GM18498 (cell line): ENCODE measurements around the gene LYG1.
"Not testable (repeated sequence)": the region's sequence is repeated elsewhere in the genome, so short reads cannot be mapped to it uniquely, and the experiment has no call there.

Source experiments
- ATAC-seq: cut with Tn5 transposase; IDR thresholded peaks from one replicate; pipeline ENCODE4 v1.9.1; 2021; ENCODE audit warnings: mild to moderate bottlenecking, moderate library complexity; ENCODE audit not compliant: unreplicated experiment

LYG1 gene

GRCh38 chr2:99278195-99278765, 22.7 kb downstream of the LYG1 start:
- ATAC-seq: not testable (repeated sequence)

DNA sequence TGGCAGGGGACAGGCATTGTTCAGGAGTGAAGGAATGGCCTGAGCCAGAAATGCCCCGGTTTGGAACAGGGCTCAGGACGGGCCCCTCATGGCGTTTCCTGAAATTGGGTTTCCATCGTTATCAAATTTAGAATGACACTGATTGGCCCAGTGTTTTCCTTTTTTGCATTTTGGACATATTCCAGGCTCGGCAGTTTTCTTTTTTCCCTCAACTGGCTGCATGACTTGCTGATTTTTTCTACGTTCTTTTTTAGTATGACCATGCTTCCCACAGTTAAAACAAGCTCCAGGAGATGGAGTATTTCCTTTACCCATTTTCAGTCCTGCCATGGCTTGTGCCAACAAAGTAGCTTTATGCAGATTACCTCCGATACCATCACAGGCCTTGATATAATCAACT, 25.1 kb downstream of the LYG1 start:
- no peak for ATAC-seq

DNA sequence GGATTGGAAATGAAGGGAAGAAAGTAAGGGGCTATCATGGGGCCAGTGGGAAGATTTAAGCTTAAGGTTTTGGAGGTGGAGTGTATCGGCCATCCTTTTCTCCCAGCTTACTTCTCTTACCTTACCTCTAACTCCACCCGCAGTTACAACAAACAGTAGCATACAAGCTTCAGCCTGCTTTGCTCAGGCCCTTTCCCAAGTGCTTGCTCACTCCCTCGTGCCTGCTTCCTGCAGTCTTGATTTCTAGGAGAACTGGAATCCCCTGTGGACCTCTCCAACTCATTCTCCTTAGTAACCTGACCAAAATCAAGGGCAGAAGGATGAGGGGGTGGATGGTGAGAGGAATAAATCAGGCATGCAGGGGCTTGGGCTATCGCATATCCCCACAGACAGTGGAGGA, 39.8 kb downstream of the LYG1 start:
- ATAC-seq: no peak

DNA sequence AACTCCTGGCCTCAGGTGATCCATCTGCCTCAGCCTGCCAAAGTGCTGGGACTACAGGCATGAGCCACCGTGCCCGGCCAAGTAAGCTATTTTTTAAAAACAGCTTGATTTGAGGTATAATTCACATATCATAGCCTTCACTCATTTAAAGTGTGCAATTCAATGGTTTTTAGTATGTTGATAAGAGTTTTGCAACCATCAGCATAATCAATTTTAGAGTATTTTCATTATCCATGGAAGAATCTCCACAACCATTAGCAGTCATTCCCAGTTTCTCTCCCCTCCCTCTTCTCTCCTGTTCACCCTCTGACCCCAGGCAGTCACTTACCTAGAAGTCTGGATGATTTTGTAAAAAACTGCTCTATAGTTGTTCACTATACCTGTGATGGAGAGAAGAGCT, 40.8 kb downstream of the LYG1 start:
- ATAC-seq: no peak

GRCh38 chr2:99259465-99259864, 41.5 kb downstream of the LYG1 start:
- ATAC-seq: no peak

DNA sequence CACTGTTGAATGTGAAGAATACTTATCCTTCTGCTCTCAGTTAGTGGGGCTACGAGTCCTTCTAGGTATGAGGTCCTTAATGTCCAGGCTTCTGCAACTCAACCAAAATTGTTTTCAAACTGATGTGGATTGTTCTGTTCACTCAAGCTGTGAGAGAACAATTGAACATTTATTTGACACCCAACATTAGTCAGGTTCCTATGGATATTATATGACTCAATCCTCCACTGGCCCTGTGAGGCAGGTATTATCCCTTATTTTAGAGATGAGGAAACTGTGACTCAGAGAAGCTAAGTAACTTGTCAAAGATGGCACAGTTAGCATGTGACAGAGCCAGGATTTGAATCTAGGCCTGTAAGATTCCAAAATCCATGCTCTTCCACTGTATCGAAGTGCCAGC, 44.3 kb downstream of the LYG1 start:
- ATAC-seq: no peak

- ATAC-seq: no peak
Observed at GRCh38 chr2:99255491-99256318, 45.3 kb downstream of the LYG1 start, which contains the start of gene LYG2. LYG2 (minus strand) TSS chr2:99255666; CDS start chr2:99254260, 1,406 bp downstream.

DNA sequence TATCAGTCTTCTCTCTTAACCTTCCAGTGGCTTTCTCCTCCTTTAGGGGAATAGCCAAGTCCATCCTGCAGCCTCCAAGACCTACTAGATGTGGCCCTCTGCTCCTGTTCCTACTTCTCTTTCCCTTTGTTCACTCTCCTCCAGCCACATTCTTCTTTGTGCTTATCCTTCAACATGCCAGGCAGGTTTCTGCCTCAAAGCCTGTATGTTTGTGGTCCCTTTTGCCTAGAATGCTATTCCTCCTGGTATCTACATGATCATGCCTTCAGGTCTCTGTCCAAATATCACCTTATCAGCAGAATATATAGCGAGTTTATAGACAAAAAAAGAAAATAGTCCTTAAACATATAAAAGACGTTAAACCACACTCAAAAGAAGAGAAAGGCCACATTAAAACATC, 51.0 kb downstream of the LYG1 start:
- no peak for ATAC-seq

GRCh38 chr2:99242151-99242550, 58.8 kb downstream of the LYG1 start:
- no peak for ATAC-seq

- ATAC-seq: no peak
Observed at GRCh38 chr2:99240431-99240830, 60.6 kb downstream of the LYG1 start.

- no peak for ATAC-seq
Observed at GRCh38 chr2:99238599-99238998, 62.4 kb downstream of the LYG1 start.
